PFSK-1 (cell line): Measurements from ENCODE around the gene S100A12.

Source experiments
- FOXP2 ChIP-seq: optimal IDR thresholded peaks from 2 replicates; pipeline ENCODE3; 2011; ENCODE audit warnings: borderline replicate concordance, control low read depth, inconsistent platforms; ENCODE audit not compliant: insufficient read depth; ENCODE audit errors: extremely low read length, extremely low read depth
- POLR2AphosphoS5 ChIP-seq: IDR thresholded peaks from 2 replicates; pipeline ENCODE4 v1.6.1; 2012; ENCODE audit warnings: low read depth, mild to moderate bottlenecking, control low read depth, low read length, moderate library complexity
- REST ChIP-seq, 2 experiments: IDR thresholded peaks; 2 replicates each; pipeline versions ENCODE4 v1.6.1 to v1.8.0; 2011 to 2012; ENCODE audit warnings: low read depth in 2 of 2, low read length in 2 of 2, control low read depth in 1 of 2, inconsistent platforms in 1 of 2, mild to moderate bottlenecking in 1 of 2, moderate library complexity in 1 of 2; ENCODE audit not compliant: insufficient read depth in 1 of 2
- SIN3A ChIP-seq: IDR thresholded peaks from 2 replicates; pipeline ENCODE4 v1.6.1; 2012; ENCODE audit warnings: mild to moderate bottlenecking, low read length, moderate library complexity, borderline replicate concordance; ENCODE audit not compliant: insufficient read depth
- TAF1 ChIP-seq: IDR thresholded peaks from 2 replicates; pipeline ENCODE4 v1.6.1; 2012; ENCODE audit warnings: low read length, control low read depth, borderline replicate concordance; ENCODE audit not compliant: insufficient read depth

The S100A12 gene

GRCh38 chr1:153362187-153362775, 13.1 kb downstream of the S100A12 start:
- no peak for TF ChIP-seq REST (IDR thresholded peaks at IDR 0.05; ENCODE audit: insufficient read depth in 1 of 2, low read depth in 2 of 2, low read length in 2 of 2)
- TF ChIP-seq TAF1, result no peak
- TF ChIP-seq FOXP2, result no peak
- no peak for TF ChIP-seq SIN3A
- TF ChIP-seq POLR2AphosphoS5, result no peak

DNA sequence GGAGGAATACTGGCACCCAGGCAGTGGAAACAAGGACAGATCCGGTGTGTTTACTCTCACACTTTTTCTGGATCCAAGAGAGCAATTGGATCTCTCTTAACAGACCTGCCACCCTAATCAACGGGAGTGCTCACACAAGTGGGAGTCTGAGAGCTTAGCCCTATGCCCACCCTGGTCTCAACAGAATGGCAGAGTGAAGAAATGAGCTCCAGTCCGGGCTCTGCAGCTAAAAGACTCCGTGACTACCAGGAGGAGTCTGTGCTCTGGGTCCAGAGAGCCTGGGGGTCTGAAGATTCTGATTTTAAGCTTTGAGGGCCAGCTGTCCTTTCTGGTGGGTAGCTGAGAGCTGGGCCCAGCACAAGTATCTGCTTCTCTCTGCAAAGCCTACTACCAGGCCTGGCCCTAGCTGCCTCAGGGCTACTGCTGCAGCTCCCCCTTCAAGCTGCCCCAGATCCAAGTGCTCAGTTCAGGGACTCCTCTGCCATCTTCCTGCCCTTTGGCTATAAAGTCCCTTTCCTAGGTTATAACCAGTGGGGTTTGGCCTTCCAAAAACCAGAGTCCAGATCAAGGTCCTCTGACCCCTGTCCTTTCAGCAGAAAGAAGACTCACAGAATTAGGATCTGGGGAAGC, 13.8 kb downstream of the S100A12 start:
- TF ChIP-seq SIN3A, result no peak
- TF ChIP-seq POLR2AphosphoS5, result no peak
- TF ChIP-seq TAF1, result no peak
- no peak for TF ChIP-seq FOXP2
- TF ChIP-seq REST (IDR thresholded peaks at IDR 0.05; ENCODE audit: insufficient read depth in 1 of 2, low read depth in 2 of 2, low read length in 2 of 2), result no peak

GRCh38 chr1:153360592-153361479, 14.6 kb downstream of the S100A12 start:
- TF ChIP-seq TAF1 (no peak), SIN3A (no peak), POLR2AphosphoS5 (no peak), REST (IDR thresholded peaks at IDR 0.05; ENCODE audit: insufficient read depth in 1 of 2, low read depth in 2 of 2, low read length in 2 of 2) (no peak), FOXP2 (no peak)

DNA sequence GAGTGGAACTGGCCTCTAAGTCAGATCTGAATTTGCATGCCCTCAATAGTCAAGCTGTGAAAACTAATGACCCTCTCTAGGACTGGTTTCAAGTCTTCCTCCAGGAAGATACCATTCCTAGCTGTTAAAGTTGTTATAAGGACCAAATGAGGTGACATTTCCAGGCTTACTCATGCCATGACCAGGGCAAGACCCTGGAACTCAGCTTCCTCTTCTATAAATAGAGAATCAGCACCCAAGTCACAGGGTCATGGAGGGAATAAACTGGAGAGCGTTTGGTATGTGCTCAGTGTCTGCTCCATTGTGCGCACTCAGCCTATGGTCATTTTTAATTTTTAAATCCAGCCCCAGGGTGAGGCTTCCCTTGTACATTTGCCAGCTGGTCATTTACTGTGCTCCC, 15.2 kb downstream of the S100A12 start:
- TF ChIP-seq REST (IDR thresholded peaks at IDR 0.05; ENCODE audit: insufficient read depth in 1 of 2, low read depth in 2 of 2, low read length in 2 of 2), result no peak
- no peak for TF ChIP-seq POLR2AphosphoS5
- TF ChIP-seq TAF1, result no peak
- no peak for TF ChIP-seq SIN3A
- no peak for TF ChIP-seq FOXP2
